IMR-90 (cell line): ENCODE measurements around the gene UST. TPM values are rescaled to one million over a fixed set of nuclear protein-coding genes. Genes with fewer than 3 reads are reported as not detected.

ENCODE experiments used
- ATAC-seq: fragments of 200-7000 bp; cut with Tn5 transposase; 2 replicates; pipeline ENCODE4 v1.9.1; 2020; ENCODE audit warnings: low read depth, mild to moderate bottlenecking, moderate library complexity
- BruUV-seq: library from RNA; stranded (reverse); fragments of 400-500 nt; replicated peaks from 2 replicates; lab custom pipeline; 2021; lab: Mats Ljungman, UMichigan
- CTCF ChIA-PET: fragments of 300-600 bp; formaldehyde crosslinking; extraction: SDS; loops from one replicate; lab custom pipeline; 2021; ENCODE audit warnings: antibody characterized with exemption; lab: Yijun Ruan, JAX
- POLR2A ChIA-PET: fragments of 300-600 bp; sonication (Branson Sonifier 250); formaldehyde crosslinking; loops from one replicate; lab custom pipeline; 2022; ENCODE audit warnings: antibody characterized with exemption; ENCODE audit not compliant: unreplicated experiment; lab: Charles Lee
- DNase-seq: peaks from one replicate; pipeline ENCODE4 v3.0.0; 2013
- H2AFZ ChIP-seq: replicated peaks from 2 replicates; pipeline ENCODE3; 2013; ENCODE audit warnings: low read length, mild to moderate bottlenecking; ENCODE audit not compliant: poor library complexity
- H2AK5ac ChIP-seq: 2 replicates; pipeline ENCODE4 v1.6.1; 2013; ENCODE audit warnings: low read depth, low read length, inconsistent platforms
- H2AK9ac ChIP-seq: replicated peaks from 2 replicates; pipeline ENCODE3; 2013; ENCODE audit warnings: mild to moderate bottlenecking, low read depth, low read length, moderate library complexity; ENCODE audit not compliant: poor library complexity
- H2BK120ac ChIP-seq: 2 replicates; pipeline ENCODE4 v1.6.1; 2013; ENCODE audit warnings: low read depth, low read length, inconsistent platforms
- H2BK15ac ChIP-seq: 3 replicates; pipeline ENCODE4 v1.6.1; 2013; ENCODE audit warnings: low read depth, low read length, inconsistent platforms
- H2BK20ac ChIP-seq: 2 replicates; pipeline ENCODE4 v1.6.1; 2013; ENCODE audit warnings: low read depth, mild to moderate bottlenecking, inconsistent platforms, low read length, moderate library complexity
- H2BK5ac ChIP-seq: 2 replicates; pipeline ENCODE4 v1.6.1; 2013; ENCODE audit warnings: mild to moderate bottlenecking, low read depth, low read length, inconsistent platforms; ENCODE audit not compliant: poor library complexity, severe bottlenecking
- H3K14ac ChIP-seq: replicated peaks from 2 replicates; pipeline ENCODE4 v1.6.1; 2013; ENCODE audit warnings: low read depth, low read length, inconsistent platforms
- H3K18ac ChIP-seq: 2 replicates; pipeline ENCODE4 v1.6.1; 2013; ENCODE audit warnings: low read depth, low read length, control low read depth
- H3K23ac ChIP-seq: 2 replicates; pipeline ENCODE4 v1.6.1; 2013; ENCODE audit warnings: low read depth, low read length, inconsistent platforms
- H3K27ac ChIP-seq: 2 replicates; pipeline ENCODE4 v1.5.1; 2013; ENCODE audit warnings: mild to moderate bottlenecking, control low read depth, low read length; ENCODE audit not compliant: insufficient read depth
- H3K27me3 ChIP-seq: 2 replicates; pipeline ENCODE4 v1.6.1; 2013; ENCODE audit warnings: low read length; ENCODE audit not compliant: control insufficient read depth, insufficient read depth
- H3K36me3 ChIP-seq: 2 replicates; pipeline ENCODE4 v1.6.1; 2013; ENCODE audit warnings: low read length, mixed read lengths; ENCODE audit not compliant: control insufficient read depth, insufficient read depth
- H3K4ac ChIP-seq: 2 replicates; pipeline ENCODE4 v1.6.1; 2013; ENCODE audit warnings: low read depth, low read length, inconsistent platforms
- H3K4me1 ChIP-seq: 2 replicates; pipeline ENCODE4 v1.6.1; 2013; ENCODE audit warnings: low read length, mixed read lengths; ENCODE audit not compliant: control insufficient read depth, insufficient read depth
- H3K4me2 ChIP-seq: 2 replicates; pipeline ENCODE4 v1.6.1; 2013; ENCODE audit warnings: low read depth, mild to moderate bottlenecking, control low read depth, low read length, moderate library complexity
- H3K4me3 ChIP-seq: 2 replicates; pipeline ENCODE4 v1.5.1; 2013; ENCODE audit warnings: low read depth, mild to moderate bottlenecking, control low read depth, low read length, moderate library complexity; ENCODE audit not compliant: insufficient read depth
- H3K56ac ChIP-seq: 2 replicates; pipeline ENCODE4 v1.6.1; 2013; ENCODE audit warnings: low read length, inconsistent platforms; ENCODE audit not compliant: insufficient read depth; ENCODE audit errors: extremely low read depth
- H3K79me1 ChIP-seq, 2 experiments: 2 replicates each; pipeline ENCODE4 v1.6.1; 2013; ENCODE audit warnings: low read length in 2 of 2, inconsistent platforms in 1 of 2, low read depth in 1 of 2
- H3K9ac ChIP-seq: 2 replicates; pipeline ENCODE4 v1.6.1; 2013; ENCODE audit warnings: low read depth, low read length, control low read depth
- H3K9me1 ChIP-seq: 2 replicates; pipeline ENCODE4 v1.6.1; 2013; ENCODE audit warnings: low read length, inconsistent platforms; ENCODE audit not compliant: insufficient read depth
- H3K9me3 ChIP-seq: 2 replicates; pipeline ENCODE4 v1.6.1; 2013; ENCODE audit warnings: low read length; ENCODE audit not compliant: control insufficient read depth, insufficient read depth
- H4K20me1 ChIP-seq: 2 replicates; pipeline ENCODE4 v1.6.1; 2013; ENCODE audit warnings: low read length, inconsistent platforms; ENCODE audit not compliant: insufficient read depth
- H4K5ac ChIP-seq: 2 replicates; pipeline ENCODE4 v1.6.1; 2013; ENCODE audit warnings: mild to moderate bottlenecking, low read depth, low read length, control low read depth
- H4K8ac ChIP-seq, 2 experiments: 2 replicates each; pipeline ENCODE4 v1.6.1; 2013; ENCODE audit warnings: low read depth in 2 of 2, low read length in 2 of 2, control low read depth in 1 of 2, inconsistent platforms in 1 of 2
- H4K91ac ChIP-seq: 2 replicates; pipeline ENCODE4 v1.6.1; 2013; ENCODE audit warnings: low read depth, low read length, inconsistent platforms; ENCODE audit not compliant: insufficient read depth
- CEBPB ChIP-seq: IDR thresholded peaks from 2 replicates; pipeline ENCODE4 v1.6.1; 2012; ENCODE audit warnings: low read depth, low read length, improper control_type of control experiment
- CHD1 ChIP-seq: IDR thresholded peaks from 2 replicates; pipeline ENCODE4 v1.6.1; 2012; ENCODE audit warnings: low read depth, low read length, improper control_type of control experiment
- ELK1 ChIP-seq: fragments of 150-350 bp; IDR thresholded peaks from 2 replicates; pipeline ENCODE4 v1.6.1; 2016; ENCODE audit warnings: low read depth, mild to moderate bottlenecking, low read length, moderate library complexity, borderline replicate concordance
- FOS ChIP-seq: fragments of 150-350 bp; IDR thresholded peaks from 2 replicates; pipeline ENCODE4 v1.6.1; 2016; ENCODE audit warnings: low read depth, low read length
- MAFK ChIP-seq: IDR thresholded peaks from 2 replicates; pipeline ENCODE4 v1.6.1; 2012; ENCODE audit warnings: low read depth, low read length, improper control_type of control experiment
- MAZ ChIP-seq: IDR thresholded peaks from 2 replicates; pipeline ENCODE4 v1.6.1; 2012; ENCODE audit warnings: low read depth, mild to moderate bottlenecking, low read length, improper control_type of control experiment, moderate library complexity, borderline replicate concordance
- MXI1 ChIP-seq: IDR thresholded peaks from 2 replicates; pipeline ENCODE4 v1.6.1; 2012; ENCODE audit warnings: low read depth, mild to moderate bottlenecking, low read length, moderate library complexity, borderline replicate concordance
- NFE2L2 ChIP-seq: fragments of 150-350 bp; IDR thresholded peaks from 2 replicates; pipeline ENCODE4 v1.6.1; 2016; ENCODE audit warnings: low read depth, mild to moderate bottlenecking, low read length
- POLR2A ChIP-seq: IDR thresholded peaks from 2 replicates; pipeline ENCODE4 v1.6.1; 2012; ENCODE audit warnings: mild to moderate bottlenecking, low read depth, low read length
- RAD21 ChIP-seq: IDR thresholded peaks from 2 replicates; pipeline ENCODE4 v1.6.1; 2012; ENCODE audit warnings: low read length, improper control_type of control experiment
- RCOR1 ChIP-seq: IDR thresholded peaks from 2 replicates; pipeline ENCODE4 v1.6.1; 2012; ENCODE audit warnings: mild to moderate bottlenecking, low read length, improper control_type of control experiment; ENCODE audit not compliant: insufficient replicate concordance
- RFX5 ChIP-seq: IDR thresholded peaks from 2 replicates; pipeline ENCODE4 v1.8.0; 2012; ENCODE audit warnings: low read depth, mild to moderate bottlenecking, low read length, moderate library complexity
- WGBS, 2 experiments: methylation state at CpG; one replicate each; pipeline versions ENCODE4 v1.1.5 to v1.1.7; 2013; ENCODE audit warnings: missing lambda C conversion rate in 2 of 2; ENCODE audit not compliant: insufficient read length in 1 of 2; ENCODE audit errors: extremely low coverage in 2 of 2; 5-methylcytosine and 5-hydroxymethylcytosine counted together
- dilution Hi-C: fragments of 300-500 bp; cut with HindIII; formaldehyde crosslinking; loops from one replicate; pipeline ENCODE4 v1.14.3; 2018; ENCODE audit warnings: low sequenced_read_pairs; ENCODE audit not compliant: unreplicated experiment
- in situ Hi-C: fragments of 300-500 bp; cut with MboI; formaldehyde crosslinking; loops from 3 replicates; pipeline ENCODE4 v1.14.3; 2019; ENCODE audit warnings: low sequenced_read_pairs, inconsistent platforms, mixed read lengths
- intact Hi-C: fragments of 100-400 bp; cut with micrococcal nuclease; formaldehyde crosslinking; loops from 2 replicates; pipeline ENCODE4 v1.10.0; 2022
- polyA plus RNA-seq, 3 experiments: library from polyadenylated mRNA; depleted of rRNA; stranded (reverse); fragments of >200 nt; gene quantifications; 2 replicates each; pipeline ENCODE4 v1.2.3, GENCODE V29; 2012; ENCODE audit warnings: low replicate concordance in 1 of 3
- total RNA-seq: library from RNA; depleted of rRNA; stranded (reverse); fragments of >200 nt; gene quantifications from 2 replicates; pipeline ENCODE4 v1.2.3, GENCODE V29; 2012
- TF ChIP-seq, protein P1 (sequence below): conservative IDR thresholded peaks from 2 replicates; pipeline ENCODE4 v1.5.1; 2012; ENCODE audit warnings: mild to moderate bottlenecking, low read depth, low read length, improper control_type of control experiment
- TF ChIP-seq, protein P2 (sequence below): fragments of 150-350 bp; IDR thresholded peaks from 2 replicates; pipeline ENCODE4 v1.6.1; 2017; ENCODE audit warnings: mild to moderate bottlenecking, antibody characterized with exemption, low read length, low read depth

Gene UST
- total and polyA plus RNA-seq, 2 of the 4 experiments (the other 2 are of a cell fraction), result 7.7 to 13.8 TPM

- Histone ChIP-seq H3K79me1 (no peaks in the 10 kb centered on the region), H2BK5ac (no peak overlapping the region), H2BK120ac (no peak overlapping the region), H4K8ac (no peak overlapping the region), H4K5ac (no peak overlapping the region), H3K4ac (no peak overlapping the region), H3K14ac (no peak overlapping the region), H2AK9ac (no peak overlapping the region), H3K23ac (no peak overlapping the region), H3K18ac (no peak overlapping the region), H3K9ac (no peak overlapping the region), H3K9me3 (no peaks in the 10 kb centered on the region), H3K36me3 (no peaks in the 10 kb centered on the region; the same call in 1 of the 2 replicates), H4K20me1 (no peaks in the 10 kb centered on the region), H3K27ac (no peak overlapping the region), H2AK5ac (no peak overlapping the region), H2BK15ac (no peak overlapping the region), H3K4me2 (no peak overlapping the region), H2AFZ (no peak overlapping the region), H3K4me1 (peaks cover 5% of the 10 kb centered on the region), H3K4me3 (no peak overlapping the region), H3K56ac (no peak overlapping the region), H3K9me1 (no peaks in the 10 kb centered on the region), H4K91ac (no peak overlapping the region), H3K27me3 (no peaks in the 10 kb centered on the region), H2BK20ac (no peak overlapping the region)
- in situ Hi-C loops (no loop called here), dilution Hi-C loops (no loop called here), intact Hi-C loops (no loop called here)
- TF ChIP-seq NFE2L2, result no peak
- TF ChIP-seq RFX5, result no peak
- TF ChIP-seq CEBPB, result no peak
- TF ChIP-seq, protein P1, sequence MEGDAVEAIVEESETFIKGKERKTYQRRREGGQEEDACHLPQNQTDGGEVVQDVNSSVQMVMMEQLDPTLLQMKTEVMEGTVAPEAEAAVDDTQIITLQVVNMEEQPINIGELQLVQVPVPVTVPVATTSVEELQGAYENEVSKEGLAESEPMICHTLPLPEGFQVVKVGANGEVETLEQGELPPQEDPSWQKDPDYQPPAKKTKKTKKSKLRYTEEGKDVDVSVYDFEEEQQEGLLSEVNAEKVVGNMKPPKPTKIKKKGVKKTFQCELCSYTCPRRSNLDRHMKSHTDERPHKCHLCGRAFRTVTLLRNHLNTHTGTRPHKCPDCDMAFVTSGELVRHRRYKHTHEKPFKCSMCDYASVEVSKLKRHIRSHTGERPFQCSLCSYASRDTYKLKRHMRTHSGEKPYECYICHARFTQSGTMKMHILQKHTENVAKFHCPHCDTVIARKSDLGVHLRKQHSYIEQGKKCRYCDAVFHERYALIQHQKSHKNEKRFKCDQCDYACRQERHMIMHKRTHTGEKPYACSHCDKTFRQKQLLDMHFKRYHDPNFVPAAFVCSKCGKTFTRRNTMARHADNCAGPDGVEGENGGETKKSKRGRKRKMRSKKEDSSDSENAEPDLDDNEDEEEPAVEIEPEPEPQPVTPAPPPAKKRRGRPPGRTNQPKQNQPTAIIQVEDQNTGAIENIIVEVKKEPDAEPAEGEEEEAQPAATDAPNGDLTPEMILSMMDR, result no peak
- TF ChIP-seq MAFK, result no peak
- no peak for TF ChIP-seq MXI1
- TF ChIP-seq ELK1, result no peak
- no peak for TF ChIP-seq FOS
- no peak for TF ChIP-seq MAZ
- TF ChIP-seq RAD21, result no peak
- no peak for TF ChIP-seq CHD1
- no peak for TF ChIP-seq RCOR1
- TF ChIP-seq POLR2A, result no peak
- TF ChIP-seq, protein P2, sequence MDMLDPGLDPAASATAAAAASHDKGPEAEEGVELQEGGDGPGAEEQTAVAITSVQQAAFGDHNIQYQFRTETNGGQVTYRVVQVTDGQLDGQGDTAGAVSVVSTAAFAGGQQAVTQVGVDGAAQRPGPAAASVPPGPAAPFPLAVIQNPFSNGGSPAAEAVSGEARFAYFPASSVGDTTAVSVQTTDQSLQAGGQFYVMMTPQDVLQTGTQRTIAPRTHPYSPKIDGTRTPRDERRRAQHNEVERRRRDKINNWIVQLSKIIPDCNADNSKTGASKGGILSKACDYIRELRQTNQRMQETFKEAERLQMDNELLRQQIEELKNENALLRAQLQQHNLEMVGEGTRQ, result no peak
- BruUV-seq, result no TSS peak
- ChIA-PET POLR2A (no interaction called here), CTCF (interaction anchor here (1.8 kb wide), 1 partner anchor 382 kb away, joined by 5 read pairs; no protein-coding TSS in a partner anchor)
- ATAC-seq (no peak), DNase-seq (no peak)
- WGBS, 2 experiments, result no CpG with 5 or more reads among the region's 4 CpGs
These were observed 212.7 kb downstream of the UST start for GRCh38 chr6:148959501-148959900.
